ENCODE measurements around the gene SLC17A5. TPM values are rescaled to one million over a fixed set of nuclear protein-coding genes. Genes with fewer than 3 reads are reported as not detected.
A peak's percentile ranks its signal among the peaks of the same experiment; 100 is the strongest.
"Not testable (repeated sequence)": the region's sequence is repeated elsewhere in the genome, so short reads cannot be mapped to it uniquely, and the experiment has no call there.

The SLC17A5 gene
- total RNA-seq, 1 experiment from 2014 or later = 16.4 TPM

DNA sequence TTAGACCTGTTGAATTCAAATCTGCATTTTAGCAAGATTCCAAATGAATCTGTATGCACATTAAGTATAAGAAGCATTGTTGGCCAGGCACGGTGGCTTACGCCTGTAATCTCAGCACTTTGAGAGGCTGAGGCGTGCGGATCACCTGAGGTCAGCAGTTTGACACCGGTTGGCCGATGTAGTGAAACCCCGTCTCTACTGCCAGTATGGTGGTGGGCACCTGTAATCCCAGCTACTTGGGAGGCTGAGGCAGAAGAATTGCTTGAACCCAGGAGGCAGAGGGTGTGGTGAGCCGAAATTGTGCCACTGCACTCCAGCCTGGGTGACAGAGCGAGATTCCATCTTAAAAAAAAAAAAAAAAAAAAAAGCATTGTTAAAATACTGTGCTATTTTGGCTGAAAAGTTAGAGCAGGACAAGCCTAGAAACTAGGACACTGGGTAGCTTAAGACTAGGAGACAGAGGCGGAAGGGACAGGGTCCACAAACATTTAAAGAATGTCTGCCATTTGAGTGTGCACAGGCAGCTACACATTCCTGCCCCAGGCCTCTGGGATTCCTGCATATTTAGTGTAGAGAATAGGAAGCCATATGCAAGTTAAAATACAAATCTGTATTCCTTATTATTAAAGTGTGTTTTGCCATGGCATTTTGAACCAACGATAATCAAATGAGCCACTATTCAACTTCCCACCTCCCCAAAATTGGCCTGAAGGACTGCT is 87.9 kb downstream of the SLC17A5 start:
- DNase-seq (ENCODE audit: low read depth) = peak; percentile 80

DNA sequence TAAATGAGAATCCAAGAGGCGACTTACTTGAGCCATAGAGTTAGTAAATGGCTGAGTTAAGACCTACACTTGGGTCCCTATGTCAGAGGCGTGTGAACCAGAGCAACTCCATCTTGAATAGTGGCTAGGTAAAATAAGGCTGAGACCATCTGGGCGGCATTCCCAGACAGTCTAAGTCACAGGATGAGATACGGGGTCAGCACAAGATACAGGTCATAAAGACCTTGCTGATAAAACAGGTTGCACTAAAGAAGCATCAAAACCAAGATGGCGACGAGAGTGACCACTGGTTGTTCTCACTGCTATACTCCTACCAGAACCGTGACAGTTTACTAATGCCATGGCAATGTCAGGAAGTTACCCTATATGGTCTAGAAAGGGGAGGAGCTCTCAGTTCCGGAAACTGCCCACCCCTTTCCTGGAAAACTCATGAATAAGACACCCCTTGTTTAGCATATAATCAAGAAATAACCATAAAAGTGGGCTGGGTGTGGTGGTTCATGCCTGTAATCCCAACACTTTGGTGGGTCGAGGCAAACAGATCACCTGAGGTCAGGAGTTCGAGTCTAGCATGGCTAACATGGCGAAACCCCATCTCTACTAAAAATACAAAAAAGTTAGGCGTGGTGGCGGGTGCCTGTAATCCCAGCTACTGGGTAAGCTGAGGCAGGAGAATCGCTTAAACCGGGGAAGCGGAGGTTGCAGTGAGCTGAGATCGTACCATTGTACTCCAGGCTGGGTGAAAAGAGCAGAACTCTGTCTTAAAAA is 89.0 kb downstream of the SLC17A5 start:
- DNase-seq (ENCODE audit: low read depth) = peak; percentile 12

DNA sequence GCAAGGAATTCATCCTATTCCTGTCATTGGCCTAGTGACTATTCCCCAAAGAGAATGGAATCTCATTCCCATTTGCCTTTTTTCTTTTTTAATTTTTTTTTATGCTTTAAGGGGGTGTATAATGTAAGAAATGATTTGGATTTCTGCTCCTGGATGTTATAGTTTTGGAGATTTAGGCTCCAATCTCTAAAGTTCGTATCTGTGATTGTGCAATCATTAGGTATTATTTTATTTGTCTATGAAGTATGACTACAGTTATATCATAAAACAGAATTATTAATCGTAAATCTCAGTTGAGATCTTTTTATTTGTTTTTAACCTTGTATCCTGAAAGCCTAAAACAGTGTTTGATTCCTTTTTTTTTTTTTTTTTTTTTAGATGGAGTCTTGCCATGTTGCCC is 91.2 kb downstream of the SLC17A5 start:
- no peak for DNase-seq (ENCODE audit: low read depth)

DNA sequence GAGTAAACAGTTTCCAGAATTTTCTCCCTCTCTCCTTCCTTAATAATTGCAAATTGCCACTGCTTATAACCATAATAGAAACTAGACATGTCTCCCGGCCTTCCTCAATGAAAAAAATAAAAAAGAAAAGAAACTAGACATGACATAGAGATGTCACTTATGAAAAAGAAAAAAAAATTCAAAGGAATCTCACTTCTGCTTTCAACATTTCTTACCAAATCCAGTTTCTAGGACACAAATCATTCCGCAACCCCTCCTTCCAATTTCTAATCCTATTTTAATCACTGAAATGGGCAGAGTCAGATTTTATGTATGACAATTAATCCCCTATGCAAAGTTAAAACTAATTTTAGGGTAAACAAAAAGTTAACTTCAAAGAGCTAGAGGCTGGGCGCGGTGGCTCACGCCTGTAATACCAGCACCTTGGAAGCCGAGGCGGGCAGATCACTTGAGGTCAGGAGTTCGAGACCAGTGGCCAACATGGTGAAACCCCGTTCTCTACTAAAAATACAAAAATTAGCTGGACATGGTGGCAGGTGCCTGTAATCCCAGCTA is 92.9 kb downstream of the SLC17A5 start:
- DNase-seq (ENCODE audit: low read depth) = no peak

DNA sequence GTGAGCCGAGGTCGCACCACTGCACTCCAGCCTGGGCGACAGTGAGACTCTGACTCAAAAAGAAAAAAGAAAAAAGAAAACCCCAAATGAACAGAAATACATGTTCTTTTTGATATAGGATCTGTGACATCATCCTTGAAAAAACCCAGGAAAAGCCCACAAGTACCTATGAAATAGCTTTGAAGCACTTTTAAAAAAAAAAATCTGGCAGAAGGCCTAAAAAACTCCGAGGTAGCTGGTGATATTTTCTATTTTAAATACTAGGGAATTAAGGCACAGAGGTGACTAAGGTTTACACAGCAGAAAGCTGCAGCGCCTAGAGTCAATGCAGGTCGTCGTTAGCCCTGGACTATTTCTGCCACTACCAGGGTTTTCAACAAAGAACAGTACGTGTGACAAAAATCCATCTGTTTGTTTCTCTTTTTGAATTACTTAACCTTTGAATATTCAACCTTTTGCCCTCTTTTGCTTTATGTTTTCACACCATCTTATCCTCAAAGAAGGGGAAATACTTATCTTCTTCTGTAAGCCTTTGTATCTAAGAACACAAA is 93.5 kb downstream of the SLC17A5 start:
- peak; percentile 44 for DNase-seq (ENCODE audit: low read depth)

DNA sequence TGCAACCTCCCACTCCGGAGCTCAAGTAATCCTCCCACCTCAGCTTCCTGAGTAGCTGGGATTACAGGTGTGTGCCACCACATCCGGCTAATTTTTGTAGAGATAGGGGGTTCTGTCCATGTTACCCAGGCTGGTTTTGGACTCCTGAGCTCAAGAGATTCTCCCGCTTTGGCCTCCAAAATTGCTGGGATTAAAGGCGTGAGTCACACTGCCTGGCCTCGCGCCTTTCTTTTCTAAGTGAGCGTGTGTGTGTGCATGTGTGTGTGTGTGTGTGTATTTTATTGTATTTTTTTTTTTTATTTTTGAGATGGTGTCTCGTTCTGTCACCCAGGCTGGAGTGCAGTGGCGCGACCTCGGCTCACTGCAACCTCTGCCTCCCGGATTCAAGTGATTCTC is 94.4 kb downstream of the SLC17A5 start:
- peak; percentile 21 for DNase-seq (ENCODE audit: low read depth)

DNA sequence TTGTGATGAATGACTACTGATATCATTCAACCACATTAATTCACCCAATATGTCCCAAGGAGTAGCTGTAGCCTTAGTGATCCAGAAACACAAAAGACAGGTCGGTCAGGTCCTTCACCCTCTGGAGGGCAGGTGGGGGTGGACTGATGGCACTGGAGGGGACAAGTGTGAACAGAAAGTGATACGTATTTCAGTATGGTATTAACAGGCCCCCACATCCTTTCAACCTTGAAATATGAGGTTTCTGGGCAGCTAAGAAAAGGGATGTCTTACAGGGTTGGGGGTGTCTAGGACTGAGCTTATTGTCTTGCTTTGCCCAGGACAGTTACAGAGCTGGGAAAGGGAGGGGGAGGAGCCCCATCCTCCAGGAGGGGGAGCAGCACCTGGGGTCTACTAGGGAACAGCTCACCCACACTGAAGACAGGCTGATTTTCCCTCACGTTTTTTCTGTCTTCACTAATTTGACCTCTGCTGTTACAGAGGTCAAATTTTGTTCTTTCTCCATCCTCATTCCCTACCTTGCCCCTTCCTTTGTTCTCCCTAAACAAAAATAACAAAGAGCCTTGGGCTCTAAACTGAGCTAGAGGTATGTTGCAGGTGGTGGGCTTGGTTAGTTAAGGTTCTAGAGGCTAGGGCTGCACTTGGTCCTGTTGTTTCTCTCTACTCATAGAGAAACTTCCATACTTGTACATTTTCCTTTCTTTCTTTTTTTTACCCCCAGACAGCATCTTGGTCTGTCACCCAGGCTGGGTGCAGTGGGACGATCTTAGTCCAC is 95.0 kb downstream of the SLC17A5 start:
- no peak for DNase-seq (ENCODE audit: low read depth)

DNA sequence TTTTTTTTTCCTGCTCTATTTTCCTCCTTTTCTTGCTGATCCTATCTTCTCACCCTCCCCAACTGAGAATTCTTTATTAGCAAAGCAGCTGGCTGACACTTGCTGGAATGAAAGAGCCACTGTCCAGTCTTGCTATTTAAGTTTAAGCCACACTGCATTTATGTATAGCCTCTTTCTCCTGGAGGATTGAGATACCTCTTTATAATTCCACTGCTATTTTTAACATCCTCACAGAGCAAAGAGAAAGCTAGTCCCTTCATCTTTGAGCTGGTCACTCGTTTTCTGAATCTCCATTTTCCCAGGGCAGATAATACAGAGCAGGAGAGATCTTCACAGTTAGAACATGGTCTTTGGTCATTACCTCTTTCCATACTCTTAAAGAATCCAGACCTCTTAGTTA is 97.0 kb downstream of the SLC17A5 start:
- no peak for DNase-seq (ENCODE audit: low read depth)

DNA sequence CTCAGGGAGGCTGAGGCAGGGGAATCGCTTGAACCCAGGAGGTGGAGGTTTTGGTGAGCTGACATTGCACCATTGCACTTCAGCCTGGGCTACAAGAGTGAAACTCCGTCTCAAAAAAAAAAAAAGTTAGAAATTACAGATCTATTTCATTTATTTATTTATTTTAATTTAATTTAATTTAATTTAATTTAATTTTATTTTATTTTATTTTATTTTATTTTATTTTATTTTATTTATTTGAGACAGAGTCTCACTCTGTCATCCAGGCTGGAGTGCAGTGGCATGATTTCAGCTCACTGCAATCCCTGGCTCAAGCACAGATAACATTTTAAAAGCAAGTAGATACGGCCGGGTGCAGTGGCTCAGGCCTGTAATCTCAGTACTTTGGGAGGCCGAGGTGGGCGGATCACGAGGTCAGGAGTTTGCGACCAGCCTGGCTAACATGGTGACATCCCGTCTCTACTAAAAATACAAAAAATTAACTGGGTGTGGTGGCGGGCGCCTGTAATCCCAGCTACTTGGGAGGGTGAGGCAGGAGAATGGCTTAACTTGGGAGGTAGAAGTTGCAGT is 98.3 kb downstream of the SLC17A5 start:
- DNase-seq (ENCODE audit: low read depth) = not testable (repeated sequence)

DNA sequence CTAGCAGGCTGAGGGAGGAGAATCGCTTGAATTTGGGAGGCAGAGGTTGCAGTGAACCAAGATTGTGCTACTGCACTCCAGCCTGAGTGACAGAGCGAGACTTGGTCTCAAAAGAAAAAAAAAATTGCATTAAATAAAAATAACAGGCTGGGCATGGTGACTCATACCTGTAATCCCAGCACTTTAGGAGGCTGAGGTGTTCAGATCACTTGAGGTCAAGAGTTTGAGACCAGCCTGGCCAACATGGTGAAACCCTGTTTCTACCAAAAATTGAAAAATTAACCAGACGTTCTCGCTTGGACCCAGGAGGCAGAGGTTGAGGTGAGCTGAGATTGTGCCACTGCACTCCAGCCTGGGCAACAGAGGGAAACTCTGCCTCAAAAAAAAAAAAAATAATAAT is 102.7 kb downstream of the SLC17A5 start:
- peak; percentile 52 for DNase-seq (ENCODE audit: low read depth)

DNA sequence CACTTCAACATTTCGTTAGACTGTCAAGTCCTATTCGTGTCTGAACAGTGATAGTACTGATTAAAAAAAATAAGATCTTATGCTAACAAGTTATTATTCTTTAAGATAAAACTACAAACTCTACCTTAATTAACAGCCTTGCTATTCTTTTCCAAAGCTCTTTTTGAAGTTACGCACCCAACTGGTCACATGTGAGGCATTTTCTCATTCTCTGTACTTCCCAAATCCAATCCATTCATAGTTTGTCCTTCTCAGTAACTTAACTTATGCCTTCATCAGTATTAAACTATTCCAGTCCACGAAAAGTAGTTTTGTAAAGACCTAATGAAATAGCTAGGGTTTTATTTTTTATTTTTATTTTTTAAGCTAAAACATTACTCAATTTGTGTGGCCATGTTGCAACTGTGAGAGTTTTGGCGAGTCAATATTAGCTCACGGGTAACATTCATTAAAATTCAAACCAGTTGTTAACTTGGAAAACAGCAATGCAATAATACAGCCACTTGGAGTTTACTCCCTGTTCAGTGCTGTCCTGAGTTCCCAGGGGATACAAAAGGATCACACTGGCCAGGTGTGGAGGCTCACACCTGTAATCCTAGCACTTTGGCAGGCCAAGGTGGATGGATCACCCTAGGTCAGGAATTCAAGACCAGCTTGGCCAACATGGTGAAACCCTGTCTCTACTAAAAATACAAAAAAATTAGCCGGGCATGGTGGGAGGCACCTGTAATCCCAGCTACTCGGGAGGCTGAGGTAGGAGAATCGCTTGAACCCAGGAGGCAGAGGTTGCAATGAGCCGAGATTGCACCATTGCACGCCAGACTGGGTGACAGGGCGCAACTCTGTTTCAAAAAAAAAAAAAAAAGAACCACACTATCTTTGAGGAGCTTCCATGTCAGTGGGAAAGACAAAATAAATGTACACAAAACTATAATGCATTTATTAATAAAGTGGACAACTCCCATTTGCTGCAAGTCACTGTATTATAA is 105.0 kb downstream of the SLC17A5 start:
- no peak for DNase-seq (ENCODE audit: low read depth)

DNA sequence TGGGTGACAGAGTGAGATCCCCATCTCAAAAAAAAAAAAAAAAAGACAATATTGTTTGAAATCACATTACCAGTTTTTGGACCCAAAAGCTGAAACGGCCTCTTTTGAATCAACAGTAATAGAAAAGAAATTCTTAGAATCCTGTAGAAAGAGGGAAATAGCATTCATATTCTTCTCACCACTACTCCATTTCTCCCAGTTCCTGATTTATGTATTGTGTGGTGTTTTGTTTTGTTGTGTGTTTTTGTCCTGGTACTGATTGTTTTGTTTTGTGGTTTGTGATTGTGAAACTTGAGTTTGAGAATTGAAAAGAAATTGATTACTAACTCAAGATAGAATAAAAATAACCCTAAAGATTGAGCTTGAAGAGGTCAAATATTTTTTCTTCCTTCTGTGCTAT is 106.8 kb downstream of the SLC17A5 start:
- no peak for DNase-seq (ENCODE audit: low read depth)

Other genes with a start within 250 kb of the SLC17A5 start
- 7.8 and 12.5 TPM in 2 replicates for gene CGAS, start 201.7 kb downstream of the SLC17A5 start, total RNA-seq (2014; rRNA removed; shearing (Covaris generic))
- gene MTO1, start 192.3 kb downstream of the SLC17A5 start, total RNA-seq (2014; rRNA removed; shearing (Covaris generic)) = 14.4 and 17.8 TPM in 2 replicates
- gene EEF1A1, start 133.0 kb downstream of the SLC17A5 start, total RNA-seq (2014; rRNA removed; shearing (Covaris generic)) = 4,897 and 5,853 TPM in 2 replicates
- 24.0 and 39.3 TPM in 2 replicates for gene CD109, start 42.2 kb upstream of the SLC17A5 start, total RNA-seq (2014; rRNA removed; shearing (Covaris generic))

Data from M059J (cell line).